ENCODE data around the gene TMEM163.

TMEM163 gene

DNA sequence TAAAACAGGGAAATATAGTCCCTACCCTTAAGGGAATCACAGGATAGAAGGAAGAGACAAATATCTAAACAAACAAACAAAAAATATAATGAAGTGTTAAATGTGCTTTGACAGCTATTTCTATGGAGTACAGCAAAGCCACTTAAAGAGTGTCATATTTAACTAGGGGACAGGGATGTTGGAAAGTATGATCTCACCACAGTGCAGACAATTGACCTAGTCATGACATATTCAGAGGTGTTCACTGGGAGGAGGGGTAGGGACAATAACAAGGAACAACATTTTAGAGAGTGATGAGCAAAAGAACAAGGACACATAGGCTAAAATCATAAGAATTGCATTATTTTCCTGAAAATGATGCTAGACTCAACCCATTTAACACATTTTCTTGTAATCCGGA is 107.5 kb downstream of the TMEM163 start:
- H3K4me3 ChIP-seq (ENCODE audit: low read depth, low read length) = no peak overlapping the region
- DNase-seq (ENCODE audit: low read depth) = no peak
- TF ChIP-seq CTCF (IDR thresholded peaks at IDR 0.05; ENCODE audit: control insufficient read depth, extremely low read depth, insufficient read depth) = no peak

- H3K4me3 ChIP-seq (ENCODE audit: low read depth, low read length) = no peak overlapping the region
- no peak for DNase-seq (ENCODE audit: low read depth)
- TF ChIP-seq CTCF (IDR thresholded peaks at IDR 0.05; ENCODE audit: control insufficient read depth, extremely low read depth, insufficient read depth) = no peak
Observed at GRCh38 chr2:134610871-134611270, 107.9 kb downstream of the TMEM163 start.

GRCh38 chr2:134609924-134610513 is 108.8 kb downstream of the TMEM163 start:
- no peak for DNase-seq (ENCODE audit: low read depth)

DNA sequence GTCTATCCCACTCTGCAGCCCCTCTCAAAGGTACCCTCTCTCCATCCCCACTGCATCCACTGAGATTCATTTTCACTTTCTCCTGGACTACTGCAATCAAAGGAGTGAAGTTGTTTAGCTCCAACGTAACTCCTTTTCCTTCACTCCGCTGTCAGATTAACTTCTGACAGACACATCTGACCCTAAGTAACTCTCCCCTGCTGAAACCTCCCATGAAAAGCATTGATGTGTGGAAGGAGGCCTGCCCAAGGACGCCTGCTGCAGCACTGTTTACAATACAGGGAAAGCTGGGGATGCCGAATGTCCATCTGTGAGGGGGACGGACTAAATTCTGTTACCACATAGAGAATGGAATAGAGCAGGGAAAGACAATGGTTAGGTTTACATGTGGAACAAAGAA is 114.8 kb downstream of the TMEM163 start:
- no peak overlapping the region for H3K4me3 ChIP-seq (ENCODE audit: low read depth, low read length)
- no peak for DNase-seq (ENCODE audit: low read depth)
- TF ChIP-seq CTCF (IDR thresholded peaks at IDR 0.05; ENCODE audit: control insufficient read depth, extremely low read depth, insufficient read depth) = no peak

More at GRCh38 chr2:134609924-134610513, 108.8 kb downstream of the TMEM163 start:
- no peak overlapping the region for H3K4me3 ChIP-seq (ENCODE audit: low read depth, low read length)
- no peak for TF ChIP-seq CTCF (IDR thresholded peaks at IDR 0.05; ENCODE audit: control insufficient read depth, extremely low read depth, insufficient read depth)

DNA sequence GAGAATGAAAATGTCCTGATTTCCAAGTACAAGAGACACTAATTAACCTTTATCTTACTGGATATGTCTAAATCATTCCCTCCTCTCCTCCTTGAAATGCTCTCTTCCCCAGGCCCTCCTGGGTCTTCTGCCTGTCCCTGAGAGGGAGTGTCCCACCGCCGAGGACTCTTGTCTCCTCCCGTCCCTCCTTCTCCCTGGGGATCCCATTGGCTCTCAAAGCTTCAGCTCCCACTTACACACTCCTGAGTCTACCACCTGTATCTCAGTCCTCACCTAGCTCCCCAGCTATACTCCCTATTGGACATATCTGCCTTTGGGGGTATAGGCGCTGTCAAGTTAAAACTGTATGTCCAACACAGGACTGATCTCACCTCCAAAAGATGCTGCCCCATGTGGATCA is 116.1 kb downstream of the TMEM163 start:
- no peak for TF ChIP-seq CTCF (IDR thresholded peaks at IDR 0.05; ENCODE audit: control insufficient read depth, extremely low read depth, insufficient read depth)
- no peak overlapping the region for H3K4me3 ChIP-seq (ENCODE audit: low read depth, low read length)
- DNase-seq (ENCODE audit: low read depth) = no peak

DNA sequence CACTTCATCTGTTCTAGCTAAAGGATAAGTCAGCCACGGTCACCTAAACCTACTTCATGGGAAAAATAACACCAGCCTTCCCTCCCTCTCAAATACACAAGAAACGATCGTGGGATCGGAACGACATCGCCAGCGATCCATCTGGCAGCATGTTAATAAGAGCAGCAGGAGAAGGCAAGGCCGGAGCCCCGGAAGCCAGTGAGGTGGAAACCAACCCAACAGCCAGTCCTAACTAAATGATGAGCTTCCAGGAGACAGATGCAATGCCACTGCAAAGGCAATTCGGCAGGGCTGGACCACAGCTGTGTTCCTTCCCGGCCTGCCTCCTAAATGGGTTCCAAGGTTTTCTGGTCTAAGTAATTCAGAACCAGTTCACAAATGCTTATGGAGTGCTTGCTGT is 117.5 kb downstream of the TMEM163 start:
- no peak for TF ChIP-seq CTCF (IDR thresholded peaks at IDR 0.05; ENCODE audit: control insufficient read depth, extremely low read depth, insufficient read depth)
- no peak overlapping the region for H3K4me3 ChIP-seq (ENCODE audit: low read depth, low read length)
- no peak for DNase-seq (ENCODE audit: low read depth)

DNA sequence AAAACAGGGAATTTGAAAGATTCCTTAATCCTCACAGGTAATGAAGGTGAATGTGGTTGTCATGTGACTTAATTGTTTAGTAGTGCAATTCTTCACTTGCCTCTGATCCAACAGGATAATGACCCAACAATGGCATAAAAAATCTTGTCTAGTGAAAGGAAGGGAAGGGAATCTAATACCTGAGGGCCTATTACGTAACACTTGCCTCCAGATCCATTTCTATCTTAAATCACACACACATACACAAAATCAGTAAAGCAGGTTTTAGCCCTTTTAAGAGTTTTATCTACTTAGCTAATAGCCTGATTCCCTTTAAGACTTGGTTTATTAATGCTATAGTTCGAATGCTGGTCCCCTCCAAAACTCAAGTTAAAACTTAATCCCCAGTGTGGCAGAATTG is 118.6 kb downstream of the TMEM163 start:
- no peak for TF ChIP-seq CTCF (IDR thresholded peaks at IDR 0.05; ENCODE audit: control insufficient read depth, extremely low read depth, insufficient read depth)
- H3K4me3 ChIP-seq (ENCODE audit: low read depth, low read length) = no peak overlapping the region
- DNase-seq (ENCODE audit: low read depth) = no peak

Data from LNCaP clone FGC (cell line).